C4-2B (cell line): Measurements from ENCODE around the gene ZNF70.

Source experiments
- CTCF ChIP-seq: fragments of 450-650 bp; conservative IDR thresholded peaks from 2 replicates; pipeline ENCODE4 v1.5.1; 2017; ENCODE audit warnings: mild to moderate bottlenecking
- ZFX ChIP-seq: fragments of 450-650 bp; IDR thresholded peaks from 2 replicates; pipeline ENCODE4 v1.6.1; 2017

GRCh38 chr22:23789121-23789520 is 38.2 kb upstream of the ZNF70 start:
- TF ChIP-seq CTCF: no peak
- TF ChIP-seq ZFX: no peak
